ENCODE data around the gene SLC3A2.
"Not testable (repeated sequence)": the region's sequence is repeated elsewhere in the genome, so short reads cannot be mapped to it uniquely, and the experiment has no call there.

SLC3A2 gene

GRCh38 chr11:62930157-62930556 is 49.5 kb downstream of the SLC3A2 start:
- no peak overlapping the region for H3K4me3 ChIP-seq (ENCODE audit: low read length)
- TF ChIP-seq CTCF (IDR thresholded peaks at IDR 0.05; ENCODE audit: insufficient read depth, low read depth, low read length, missing control alignments): no peak
- no peak for DNase-seq (ENCODE audit: low read depth)

GRCh38 chr11:62930666-62931065 is 50.0 kb downstream of the SLC3A2 start:
- no peak for DNase-seq (ENCODE audit: low read depth)
- H3K4me3 ChIP-seq (ENCODE audit: low read length): no peak overlapping the region
- no peak for TF ChIP-seq CTCF (IDR thresholded peaks at IDR 0.05; ENCODE audit: insufficient read depth, low read depth, low read length, missing control alignments)

GRCh38 chr11:62931499-62932278 is 51.0 kb downstream of the SLC3A2 start:
- TF ChIP-seq CTCF (IDR thresholded peaks at IDR 0.05; ENCODE audit: insufficient read depth, low read depth, low read length, missing control alignments): no peak
- no peak for DNase-seq (ENCODE audit: low read depth)

GRCh38 chr11:62933285-62933684 is 52.6 kb downstream of the SLC3A2 start:
- no peak overlapping the region for H3K4me3 ChIP-seq (ENCODE audit: low read length)
- TF ChIP-seq CTCF (IDR thresholded peaks at IDR 0.05; ENCODE audit: insufficient read depth, low read depth, low read length, missing control alignments): no peak
- no peak for DNase-seq (ENCODE audit: low read depth)

More at GRCh38 chr11:62931499-62932278, 51.0 kb downstream of the SLC3A2 start:
- H3K4me3 ChIP-seq (ENCODE audit: low read length): no peak overlapping the region

GRCh38 chr11:62933750-62934495 is 53.2 kb downstream of the SLC3A2 start:
- DNase-seq (ENCODE audit: low read depth): no peak
- H3K4me3 ChIP-seq (ENCODE audit: low read length): no peak overlapping the region
- TF ChIP-seq CTCF (IDR thresholded peaks at IDR 0.05; ENCODE audit: insufficient read depth, low read depth, low read length, missing control alignments): no peak

GRCh38 chr11:62934496-62934785 is 53.7 kb downstream of the SLC3A2 start:
- no peak for TF ChIP-seq CTCF (IDR thresholded peaks at IDR 0.05; ENCODE audit: insufficient read depth, low read depth, low read length, missing control alignments)
- H3K4me3 ChIP-seq (ENCODE audit: low read length): no peak overlapping the region
- no peak for DNase-seq (ENCODE audit: low read depth)

- H3K4me3 ChIP-seq (ENCODE audit: low read length); DNase-seq (ENCODE audit: low read depth): not testable (repeated sequence)
Measured at GRCh38 chr11:62937528-62937927, 56.8 kb downstream of the SLC3A2 start.
